Adrenal gland (tissue), 5 donors: ENCODE measurements around the gene PLEK2.

ENCODE experiments used
- CTCF ChIP-seq, 6 experiments: fragments of 450-650 bp in 4 of 6; fragments of 200-600 bp in 2 of 6; sonication (generic) in 1 of 6; IDR thresholded peaks; 1 replicate in 5 of 6; 2 replicates in 1 of 6; pipeline versions ENCODE4 v1.5.1 to v1.8.0; 2016 to 2021; ENCODE audit warnings: antibody characterized with exemption in 6 of 6, mild to moderate bottlenecking in 2 of 6, moderate library complexity in 1 of 6
- POLR2A ChIP-seq, 2 donors: fragments of 450-650 bp; IDR thresholded peaks; one replicate each; pipeline ENCODE4 v1.6.1; 2017; ENCODE audit warnings: antibody characterized with exemption in 2 of 2, mild to moderate bottlenecking in 2 of 2, moderate library complexity in 1 of 2
- donor health status: DM: no; HTN: no; CAD: no.

GRCh38 chr14:67359775-67360469 is 52.0 kb downstream of the PLEK2 start, which contains the start of the genes ATP6V1D and EIF2S1:
- peak; percentile 69 to 72 for TF ChIP-seq POLR2A (IDR thresholded peaks at IDR 0.05)
- peak; percentile 78 to 100 (median 96) for TF ChIP-seq CTCF (IDR thresholded peaks at IDR 0.05)
